VCaP (cell line): ENCODE results near the gene ARHGAP22.

Experiments used
- H3K27ac ChIP-seq: fragments of 450-650 bp; 2 replicates; pipeline ENCODE4 v1.5.1; 2017
- TF ChIP-seq, protein P1 (sequence below): fragments of 450-650 bp; conservative IDR thresholded peaks from 2 replicates; pipeline ENCODE4 v1.5.1; 2017; ENCODE audit warnings: mild to moderate bottlenecking, moderate library complexity

The ARHGAP22 gene

DNA sequence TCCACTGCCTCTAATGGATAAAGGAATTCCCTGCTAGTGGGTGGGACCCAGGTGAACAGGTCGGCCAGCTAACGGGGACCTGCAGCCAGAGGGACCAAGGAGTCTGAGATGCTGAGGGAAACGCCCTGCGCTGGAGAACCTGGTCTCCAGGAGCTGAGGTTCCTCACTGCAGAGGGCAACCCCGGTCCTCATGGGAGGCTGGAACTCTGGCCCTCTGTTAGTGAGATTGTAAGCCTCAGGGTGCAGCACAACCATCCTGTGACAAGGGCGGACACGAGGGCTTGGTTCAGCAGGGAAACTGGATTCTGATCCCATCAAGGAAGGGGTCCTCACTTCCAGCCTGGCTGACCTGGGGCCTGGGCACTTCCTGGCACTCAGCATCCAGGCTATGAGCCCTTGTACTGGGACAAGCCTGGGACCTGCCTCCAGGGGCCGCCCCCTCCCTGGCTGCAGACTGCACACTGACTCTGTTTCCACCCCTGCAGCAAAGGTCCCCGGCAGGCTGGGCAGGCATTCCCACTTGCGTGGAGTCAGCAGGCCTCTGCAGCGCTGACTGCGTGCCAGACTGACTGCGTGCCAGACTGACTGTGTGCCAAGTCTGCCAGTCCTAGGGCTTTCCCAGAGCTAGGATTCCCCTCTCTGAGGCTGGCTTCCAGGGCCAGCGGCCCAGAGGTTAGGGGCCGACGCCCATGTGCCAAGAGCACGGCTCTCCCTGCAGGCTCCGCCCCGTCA, 155.2 kb downstream of the ARHGAP22 start:
- no peak overlapping the region for H3K27ac ChIP-seq

DNA sequence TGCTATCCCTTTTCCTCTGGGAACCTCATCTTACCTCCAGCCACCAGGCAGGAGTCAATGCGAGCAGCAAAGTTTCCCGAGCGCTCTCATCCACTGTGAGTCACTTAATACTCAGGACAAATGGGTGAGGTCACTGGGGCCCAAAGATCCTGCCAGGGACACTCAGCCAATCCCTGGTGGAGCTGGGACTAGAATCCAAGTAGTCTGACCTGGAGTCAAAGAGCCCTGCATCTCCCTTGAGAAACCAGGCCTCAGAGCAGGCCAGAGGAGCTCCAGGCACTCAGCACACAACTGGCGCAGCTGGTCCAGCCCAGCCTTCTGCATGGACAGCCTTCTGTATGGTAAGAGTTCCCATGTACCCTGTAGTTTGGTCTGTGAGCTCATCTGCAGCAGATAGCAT, 156.1 kb downstream of the ARHGAP22 start:
- TF ChIP-seq, protein P1, sequence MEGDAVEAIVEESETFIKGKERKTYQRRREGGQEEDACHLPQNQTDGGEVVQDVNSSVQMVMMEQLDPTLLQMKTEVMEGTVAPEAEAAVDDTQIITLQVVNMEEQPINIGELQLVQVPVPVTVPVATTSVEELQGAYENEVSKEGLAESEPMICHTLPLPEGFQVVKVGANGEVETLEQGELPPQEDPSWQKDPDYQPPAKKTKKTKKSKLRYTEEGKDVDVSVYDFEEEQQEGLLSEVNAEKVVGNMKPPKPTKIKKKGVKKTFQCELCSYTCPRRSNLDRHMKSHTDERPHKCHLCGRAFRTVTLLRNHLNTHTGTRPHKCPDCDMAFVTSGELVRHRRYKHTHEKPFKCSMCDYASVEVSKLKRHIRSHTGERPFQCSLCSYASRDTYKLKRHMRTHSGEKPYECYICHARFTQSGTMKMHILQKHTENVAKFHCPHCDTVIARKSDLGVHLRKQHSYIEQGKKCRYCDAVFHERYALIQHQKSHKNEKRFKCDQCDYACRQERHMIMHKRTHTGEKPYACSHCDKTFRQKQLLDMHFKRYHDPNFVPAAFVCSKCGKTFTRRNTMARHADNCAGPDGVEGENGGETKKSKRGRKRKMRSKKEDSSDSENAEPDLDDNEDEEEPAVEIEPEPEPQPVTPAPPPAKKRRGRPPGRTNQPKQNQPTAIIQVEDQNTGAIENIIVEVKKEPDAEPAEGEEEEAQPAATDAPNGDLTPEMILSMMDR, result no peak
- no peak overlapping the region for H3K27ac ChIP-seq

More for the DNA sequence above, 155.2 kb downstream of the ARHGAP22 start:
- TF ChIP-seq, protein P1, result no peak

DNA sequence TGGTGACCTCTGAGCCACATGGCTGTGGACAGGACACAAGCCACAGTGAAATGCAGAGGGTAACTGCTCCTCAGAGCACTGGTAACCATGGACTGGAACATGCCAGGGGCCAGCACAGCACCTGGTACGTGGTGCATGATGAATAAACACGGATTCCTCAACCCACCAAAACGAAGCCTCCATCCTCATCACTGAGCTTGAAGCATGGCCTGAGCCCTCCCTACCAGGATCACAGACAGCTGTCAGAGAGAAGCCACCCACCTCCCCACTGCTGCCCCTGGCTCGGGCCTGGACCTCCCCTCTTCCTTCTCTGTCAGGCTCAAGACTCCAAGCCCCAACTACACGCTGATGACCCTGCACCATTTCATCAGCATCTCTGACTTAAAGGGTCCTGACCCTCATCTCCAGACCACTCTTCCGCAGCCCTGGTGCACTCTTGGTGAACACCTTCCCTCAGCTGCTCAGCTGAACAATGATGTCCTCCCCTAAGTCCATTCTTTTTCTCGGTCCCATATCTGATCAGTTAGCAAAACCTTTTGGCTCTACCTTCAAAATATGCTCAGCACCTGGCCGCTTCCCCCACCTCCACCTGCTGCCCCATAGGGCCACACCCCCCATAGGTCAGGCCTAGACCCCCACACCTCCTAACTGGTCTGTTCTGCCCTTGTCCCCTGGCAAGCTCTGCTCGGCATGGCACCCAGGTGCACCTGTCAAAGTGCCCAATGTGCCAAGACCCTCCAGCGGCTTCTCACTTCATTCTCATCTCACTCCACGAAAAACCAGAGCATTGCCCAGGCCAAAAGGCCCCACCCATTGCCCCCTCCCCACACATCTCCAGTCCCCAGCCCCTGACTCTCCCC, 157.3 kb downstream of the ARHGAP22 start:
- H3K27ac ChIP-seq, result no peak overlapping the region
- TF ChIP-seq, protein P1, result no peak

DNA sequence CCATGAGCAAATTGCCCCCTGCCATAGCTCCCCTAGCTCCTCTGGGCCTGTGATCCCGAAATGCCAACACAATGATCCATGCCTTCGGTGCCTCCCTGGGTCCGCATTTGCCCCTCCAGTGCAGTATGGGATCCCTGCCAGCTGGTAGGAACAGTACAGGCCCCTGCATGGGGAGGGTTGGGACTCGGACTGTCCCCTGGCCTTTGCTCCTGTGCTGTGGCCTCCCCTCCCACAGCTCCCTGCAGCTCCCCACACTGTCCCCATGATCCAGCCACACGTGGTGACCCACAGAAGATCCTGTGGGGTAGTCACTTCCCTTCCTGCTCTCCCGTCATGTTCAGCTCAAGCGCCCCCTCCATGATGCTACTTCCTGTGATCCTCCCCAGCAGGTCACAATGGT, 158.1 kb downstream of the ARHGAP22 start:
- TF ChIP-seq, protein P1, result no peak
- no peak overlapping the region for H3K27ac ChIP-seq

DNA sequence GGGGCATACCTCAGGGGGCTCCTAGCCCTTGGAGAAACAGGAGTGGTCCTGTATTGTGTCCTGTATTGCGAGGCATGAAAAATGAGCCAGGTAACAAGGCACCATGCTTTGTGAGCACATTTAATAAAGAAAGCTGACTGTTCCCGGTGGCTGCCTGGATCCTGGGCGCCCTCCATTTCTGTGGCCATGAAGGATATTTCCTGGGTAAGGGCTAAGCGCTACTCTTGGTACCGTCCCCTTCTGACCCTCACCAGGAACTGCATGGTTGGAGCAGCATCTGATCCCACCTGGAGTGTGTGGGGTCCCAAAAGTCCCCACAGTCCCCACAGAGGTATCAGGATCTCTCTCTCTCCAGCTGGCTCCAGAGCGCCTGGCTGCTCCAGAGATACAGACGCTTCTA, 158.9 kb downstream of the ARHGAP22 start:
- TF ChIP-seq, protein P1, result no peak
- H3K27ac ChIP-seq, result no peak overlapping the region

DNA sequence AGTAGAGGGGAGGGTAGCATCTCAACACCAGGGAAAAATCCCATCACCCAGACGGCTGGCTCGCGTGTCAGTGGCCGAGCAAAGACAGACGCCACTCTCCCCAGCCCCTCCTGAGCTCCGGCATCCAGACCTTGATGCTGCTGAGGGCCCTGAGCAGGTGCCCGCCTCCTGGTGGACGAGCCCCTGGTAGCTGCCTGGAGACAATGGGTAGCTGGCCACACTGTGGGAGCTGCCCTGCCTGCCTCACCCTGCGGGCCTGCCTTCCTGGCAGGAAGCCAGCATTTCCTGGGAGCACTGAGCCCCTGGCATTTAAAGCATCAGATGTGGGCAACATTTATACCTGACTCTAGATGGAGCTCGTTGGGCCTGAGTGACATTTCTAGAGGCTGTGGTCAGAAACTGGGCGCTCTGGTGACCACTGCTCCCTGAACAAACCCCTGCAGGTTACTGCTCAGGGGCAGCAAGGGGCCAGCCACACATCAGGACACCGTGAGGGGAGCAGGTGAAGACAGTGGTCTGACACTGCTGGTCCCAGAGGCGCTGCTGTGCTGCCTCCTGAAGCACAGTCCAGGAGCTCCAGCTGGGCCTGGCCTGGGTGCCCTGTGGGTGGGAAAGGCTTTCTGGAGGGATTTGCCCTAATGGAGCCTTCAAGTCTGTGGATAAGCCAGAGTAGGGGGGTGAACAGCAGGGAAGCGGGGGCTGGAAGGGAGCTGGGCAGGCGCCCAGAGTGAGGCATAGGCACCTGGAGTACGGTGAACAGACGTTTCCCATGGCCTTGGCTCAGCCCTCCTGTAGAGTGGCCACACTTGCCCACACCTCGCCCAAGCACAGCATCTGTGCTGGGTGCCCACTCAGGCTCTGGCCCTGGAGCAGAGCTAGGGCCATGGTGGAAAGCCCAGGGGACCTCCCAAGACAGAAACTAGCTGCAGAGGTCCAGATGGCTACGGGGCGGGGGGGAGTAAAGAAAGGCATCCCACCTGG, 159.7 kb downstream of the ARHGAP22 start:
- no peak overlapping the region for H3K27ac ChIP-seq
- TF ChIP-seq, protein P1, result no peak
